AG08396 (cell line): ENCODE measurements around the gene SBK3.
"Not testable (repeated sequence)": the region's sequence is repeated elsewhere in the genome, so short reads cannot be mapped to it uniquely, and the experiment has no call there.

Experiments used
- DNase-seq: peaks from one replicate; pipeline ENCODE4 v3.0.0; 2012; ENCODE audit warnings: low spot score, mixed read lengths

The SBK3 gene, protein sequence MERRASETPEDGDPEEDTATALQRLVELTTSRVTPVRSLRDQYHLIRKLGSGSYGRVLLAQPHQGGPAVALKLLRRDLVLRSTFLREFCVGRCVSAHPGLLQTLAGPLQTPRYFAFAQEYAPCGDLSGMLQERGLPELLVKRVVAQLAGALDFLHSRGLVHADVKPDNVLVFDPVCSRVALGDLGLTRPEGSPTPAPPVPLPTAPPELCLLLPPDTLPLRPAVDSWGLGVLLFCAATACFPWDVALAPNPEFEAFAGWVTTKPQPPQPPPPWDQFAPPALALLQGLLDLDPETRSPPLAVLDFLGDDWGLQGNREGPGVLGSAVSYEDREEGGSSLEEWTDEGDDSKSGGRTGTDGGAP

DNA sequence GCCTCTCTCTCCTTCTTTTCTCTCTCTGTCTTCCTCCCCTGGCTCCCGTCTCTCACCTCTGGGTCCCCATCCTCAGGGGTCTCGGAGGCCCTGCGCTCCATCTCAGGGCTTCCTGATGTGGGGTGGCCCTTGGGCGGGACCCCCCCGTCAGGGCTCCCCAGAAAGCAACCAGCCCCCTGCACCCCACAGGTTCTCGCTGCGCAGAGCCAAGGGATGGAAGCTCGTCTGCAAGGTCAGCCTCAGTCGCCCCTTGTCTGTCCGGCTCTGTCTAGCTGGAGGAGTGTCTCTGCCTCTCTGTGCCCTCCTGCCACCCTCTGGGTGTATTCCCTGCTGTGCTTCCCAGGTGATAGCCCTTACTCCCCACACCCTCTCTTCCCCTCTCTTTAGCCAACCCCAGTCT lies at the start of gene SBK3:
SBK3 (minus strand) TSS at position 101 of the 400 bp plus-strand sequence; CDS start at position 101, 0 bp downstream.
- DNase-seq = peak; percentile 5

GRCh38 chr19:55593096-55593772 lies 47.9 kb upstream of the SBK3 start:
- DNase-seq = no peak

- no peak for DNase-seq
Observed at GRCh38 chr19:55592391-55593090, 47.2 kb upstream of the SBK3 start.

DNA sequence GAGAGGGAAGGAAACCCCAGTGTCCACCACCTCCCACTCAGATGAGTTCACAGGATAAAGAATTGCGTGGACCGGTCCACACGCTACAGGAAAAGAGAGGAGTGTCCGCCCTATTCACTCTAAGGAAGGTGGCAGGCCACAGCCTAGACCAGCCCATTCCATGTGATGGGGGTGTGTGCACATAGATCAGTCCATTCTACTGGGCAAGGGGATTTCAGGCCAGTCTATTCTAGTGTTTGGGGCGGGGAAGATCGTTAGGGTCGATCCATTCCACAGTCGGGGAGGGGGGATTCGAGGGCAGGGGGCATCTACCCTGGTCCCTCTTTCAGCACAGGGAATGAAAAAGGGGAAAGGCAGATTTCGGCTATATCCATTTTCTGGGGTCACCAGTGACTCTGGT lies 46.2 kb upstream of the SBK3 start:
- DNase-seq = no peak

DNA sequence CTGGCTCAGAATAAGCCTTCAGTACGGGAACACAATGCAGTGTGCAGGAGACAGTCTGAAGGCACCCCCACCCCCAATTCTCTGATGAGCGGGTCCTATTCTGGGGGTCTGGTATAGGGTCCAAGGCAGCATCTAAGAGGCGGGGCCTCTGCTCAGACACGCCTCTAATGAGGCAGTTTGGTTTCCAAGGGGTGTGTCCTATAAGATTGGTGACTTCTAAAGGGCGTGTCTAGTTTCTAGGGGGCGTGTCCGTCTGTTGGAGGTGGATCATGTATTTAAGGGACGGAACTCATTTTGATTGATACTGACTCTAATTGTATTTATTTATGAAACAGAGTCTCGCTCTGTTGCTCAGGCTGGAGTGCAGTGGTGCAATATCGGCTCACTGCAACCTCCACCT lies 45.3 kb upstream of the SBK3 start:
- DNase-seq = no peak

GRCh38 chr19:55590109-55590508 lies 44.8 kb upstream of the SBK3 start:
- no peak for DNase-seq

GRCh38 chr19:55588738-55589137 lies 43.4 kb upstream of the SBK3 start:
- DNase-seq = no peak

GRCh38 chr19:55586976-55587668 lies 41.8 kb upstream of the SBK3 start:
- DNase-seq = peak; percentile 97

DNA sequence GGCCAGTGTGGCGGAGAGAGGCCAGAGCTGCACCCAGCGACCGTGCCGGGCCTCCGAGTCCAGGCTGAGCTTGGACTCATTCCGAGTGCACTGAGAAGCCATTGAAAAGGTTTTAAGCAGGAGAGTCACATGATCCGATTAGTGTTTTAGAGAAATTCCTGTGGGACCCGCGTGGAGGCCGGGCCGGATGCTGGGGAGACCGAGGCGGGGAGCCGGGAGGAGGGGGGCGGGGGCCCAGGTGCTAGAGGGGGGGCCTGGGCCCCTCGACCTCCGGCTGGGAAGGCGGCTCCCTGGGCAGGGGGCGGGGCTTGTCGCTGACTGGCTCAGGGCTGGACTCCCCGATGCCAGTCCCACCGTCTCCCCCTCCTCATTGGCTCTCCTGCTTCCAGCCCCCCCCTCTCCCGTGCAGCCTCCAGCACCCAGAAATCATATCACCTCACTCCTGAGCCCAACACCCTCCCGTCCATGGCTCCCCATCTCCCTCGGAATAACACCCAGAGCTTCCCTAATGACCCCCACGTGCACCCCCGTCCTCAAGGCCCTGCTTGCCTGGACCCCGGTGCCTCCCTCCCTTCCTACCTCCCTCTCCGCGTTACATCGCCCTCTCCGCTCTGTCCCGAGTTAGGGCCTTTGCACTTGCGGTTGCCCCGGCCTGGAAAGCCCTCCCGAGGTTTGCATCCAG lies 40.5 kb upstream of the SBK3 start:
- DNase-seq = peak; percentile 75

- no peak for DNase-seq
Observed at GRCh38 chr19:55584871-55585270, 39.5 kb upstream of the SBK3 start.

DNA sequence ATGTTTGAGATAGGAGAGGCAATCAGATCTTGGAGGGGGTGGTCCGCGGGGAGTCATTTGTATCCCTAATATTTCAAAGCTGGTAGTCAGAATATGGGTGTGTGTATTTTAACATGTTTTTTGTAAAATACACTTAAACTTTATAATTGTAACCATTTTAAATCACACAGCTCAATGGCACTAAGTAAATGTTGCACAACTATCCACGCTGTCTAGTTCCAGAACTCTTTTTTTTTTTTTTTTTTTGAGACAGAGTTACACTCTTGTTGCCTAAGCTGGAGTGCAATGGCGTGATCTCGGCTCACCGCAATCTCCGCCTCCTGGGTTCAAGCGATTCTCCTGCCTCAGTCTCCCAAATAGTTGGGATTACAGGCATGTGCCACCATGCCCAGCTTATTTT lies 38.6 kb upstream of the SBK3 start:
- DNase-seq = not testable (repeated sequence)

GRCh38 chr19:55582284-55582683 lies 36.9 kb upstream of the SBK3 start:
- DNase-seq = not testable (repeated sequence)

DNA sequence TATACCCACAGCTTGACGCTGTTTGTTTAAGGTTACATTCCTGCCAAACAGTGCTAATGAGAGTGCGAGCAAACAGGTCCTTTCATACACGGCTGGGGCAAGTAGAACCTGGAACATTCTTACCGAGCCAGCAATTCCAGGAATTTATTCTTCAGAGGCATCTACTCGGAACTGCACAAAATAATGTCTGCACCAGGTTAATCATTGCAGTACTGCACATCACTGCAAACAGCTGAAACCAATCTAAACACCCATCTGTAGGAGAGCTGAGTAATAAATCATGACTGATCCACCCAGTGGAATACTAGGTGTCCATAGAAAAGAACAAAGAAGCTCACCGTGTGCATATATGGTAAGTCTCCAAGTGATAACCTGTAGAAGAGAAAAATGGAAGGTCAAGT lies 36.5 kb upstream of the SBK3 start:
- DNase-seq = no peak

GRCh38 chr19:55581145-55581822 lies 35.9 kb upstream of the SBK3 start:
- DNase-seq = no peak

GRCh38 chr19:55580628-55581144 lies 35.3 kb upstream of the SBK3 start, which contains the start of gene ZNF579:
Gene ZNF579 (minus strand): TSS chr19:55580848. CDS start chr19:55579639, 1,209 bp downstream.
- peak; percentile 94 for DNase-seq

GRCh38 chr19:55579766-55580621 lies 34.7 kb upstream of the SBK3 start:
- peak; percentile 53 for DNase-seq

DNA sequence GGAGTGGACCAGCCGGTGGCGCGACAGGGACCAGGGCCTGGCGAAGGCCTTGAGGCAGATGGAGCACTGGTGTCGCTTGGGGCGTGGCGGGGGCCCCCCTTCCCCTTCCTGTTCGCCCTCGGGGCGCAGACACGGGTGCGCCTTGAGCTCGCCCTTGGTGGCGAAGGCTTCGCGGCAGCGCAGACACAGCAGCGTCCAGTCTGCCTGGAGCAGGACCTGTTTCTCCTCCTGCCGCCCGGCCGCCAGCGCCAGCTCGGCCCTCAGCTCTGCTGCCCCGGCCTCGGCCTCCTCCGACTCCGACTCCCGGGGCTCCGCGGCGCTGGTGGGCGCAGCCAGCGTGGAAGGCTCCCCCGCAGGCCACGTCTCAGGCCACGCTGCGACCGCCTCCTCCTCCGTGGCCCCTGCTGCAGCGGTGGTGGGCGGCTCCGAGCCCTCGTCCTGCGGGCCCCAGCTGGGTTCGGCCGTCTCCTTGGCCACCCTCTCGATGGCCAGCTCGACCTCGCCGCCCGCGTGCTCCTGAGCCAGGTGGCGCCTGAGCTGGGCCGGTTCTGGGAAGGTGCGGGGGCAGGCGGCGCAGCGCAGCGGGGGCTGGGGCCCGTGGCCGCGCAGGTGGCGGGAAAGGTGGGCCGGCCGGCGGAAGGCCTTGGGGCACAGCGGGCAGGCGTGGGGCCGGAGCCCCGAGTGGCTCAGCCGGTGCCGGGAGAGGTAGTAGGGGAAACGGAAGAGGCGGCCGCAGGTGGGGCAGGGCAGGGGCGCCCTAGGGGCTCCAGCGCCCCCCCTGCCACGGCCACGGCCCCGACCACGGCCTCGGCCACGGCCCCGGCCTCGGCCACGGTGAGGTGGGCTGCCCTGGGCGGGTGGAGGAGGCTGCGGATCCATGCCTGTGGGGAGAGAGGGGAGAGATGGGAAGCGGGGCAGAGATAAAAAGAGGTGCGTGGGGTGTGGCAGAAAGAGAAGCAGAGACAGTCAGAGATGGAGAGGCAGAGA lies 33.7 kb upstream of the SBK3 start:
- DNase-seq = no peak

DNA sequence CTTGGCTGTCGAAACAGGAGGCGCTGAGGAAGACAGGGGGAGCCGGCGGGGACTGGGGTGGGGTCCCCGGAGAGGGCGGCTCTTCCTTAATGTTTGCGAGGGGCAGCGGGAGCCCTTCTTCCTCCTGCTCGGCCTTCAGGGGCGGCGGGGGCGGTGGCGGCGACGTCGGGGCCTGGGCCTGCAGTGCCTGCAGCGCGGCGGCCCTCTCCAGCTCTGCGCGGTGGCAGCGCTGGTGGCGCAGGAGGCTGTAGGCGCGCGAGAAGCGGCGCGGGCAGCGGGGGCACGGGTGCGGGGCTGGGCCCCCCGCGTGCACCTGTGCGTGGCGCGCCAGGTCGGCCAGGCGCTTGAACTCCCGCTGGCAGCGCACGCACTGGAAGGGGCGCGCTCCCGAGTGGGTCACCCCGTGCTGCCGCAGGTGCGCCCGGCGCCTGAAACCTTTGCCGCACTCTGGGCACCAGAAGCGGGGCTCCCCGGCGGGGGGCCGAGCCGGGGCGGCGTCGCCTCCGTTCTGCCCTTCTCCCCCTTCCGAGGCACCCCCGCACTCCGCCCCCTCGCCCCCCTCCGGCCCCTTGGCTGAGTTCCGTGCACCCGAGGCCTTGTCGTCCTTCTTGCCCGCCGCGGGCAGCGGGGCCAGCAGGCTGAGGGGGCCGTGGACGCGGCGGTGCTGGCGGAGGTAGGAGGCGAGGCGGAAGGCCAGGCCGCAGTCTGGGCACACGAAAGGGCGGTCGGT lies 32.9 kb upstream of the SBK3 start:
- no peak for DNase-seq
